ENCODE results near the gene CARHSP1. TPM values are rescaled to one million over a fixed set of nuclear protein-coding genes. Genes with fewer than 3 reads are reported as not detected.
A peak's percentile ranks its signal among the peaks of the same experiment; 100 is the strongest.

CARHSP1 gene
- total and polyA plus RNA-seq, 7 donors = 32.1 to 154 (median 79.5) TPM

DNA sequence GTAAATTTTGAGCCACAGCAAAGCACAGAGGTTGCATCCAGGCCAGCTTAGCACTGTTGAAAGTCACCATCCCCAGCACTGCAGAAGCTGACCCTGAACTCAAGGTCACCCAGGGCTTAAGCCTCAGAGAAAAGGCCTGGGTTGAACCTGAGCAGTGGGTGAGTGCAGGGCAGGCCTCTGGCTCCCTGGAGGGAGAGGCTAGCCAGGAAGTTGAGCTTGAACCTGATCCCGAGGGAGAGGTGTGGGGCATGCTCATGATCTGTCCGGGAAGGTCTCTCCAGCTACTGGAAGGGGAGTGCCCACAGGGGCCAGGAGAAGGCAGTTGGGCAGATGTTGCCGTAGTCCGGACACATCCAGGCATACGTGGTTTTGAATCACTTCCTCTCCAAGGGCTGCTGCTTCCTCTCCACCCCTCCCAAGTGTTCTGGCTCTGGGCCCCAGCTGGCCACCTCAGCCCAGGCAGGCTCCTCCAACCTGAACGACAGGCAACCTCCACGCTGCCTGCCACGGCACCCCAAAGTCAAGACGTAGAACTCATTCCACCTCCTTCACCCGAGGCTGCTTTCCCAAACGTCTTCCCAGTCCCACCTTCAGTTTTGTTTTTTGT is 18.4 kb downstream of the CARHSP1 start:
- Histone ChIP-seq H3K4me3 (no peak overlapping the region), H3K36me3 (peaks cover 0 to 49% (median 4%) of the 10 kb centered on the region in 4 donors), H3K4me1 (no peaks in the 10 kb centered on the region), H3K27ac (peak overlapping the region in 3 of 4 donors; percentile 5 to 23 (median 18)), H3K27me3 (no peaks in the 10 kb centered on the region), H3K9me3 (no peaks in the 10 kb centered on the region)
- 44 to 62% methylated on average over 11 of the region's 11 CpGs for WGBS, 2 donors
- intact Hi-C loops (cut with DNase I) = no loop called here
- DNase-seq = peak; percentile 76
- TF ChIP-seq POLR2A (IDR thresholded peaks at IDR 0.05) (no peak), POLR2AphosphoS5 (IDR thresholded peaks at IDR 0.05) (peak in 3 of 4 donors; percentile 31 to 52 (median 48))

DNA sequence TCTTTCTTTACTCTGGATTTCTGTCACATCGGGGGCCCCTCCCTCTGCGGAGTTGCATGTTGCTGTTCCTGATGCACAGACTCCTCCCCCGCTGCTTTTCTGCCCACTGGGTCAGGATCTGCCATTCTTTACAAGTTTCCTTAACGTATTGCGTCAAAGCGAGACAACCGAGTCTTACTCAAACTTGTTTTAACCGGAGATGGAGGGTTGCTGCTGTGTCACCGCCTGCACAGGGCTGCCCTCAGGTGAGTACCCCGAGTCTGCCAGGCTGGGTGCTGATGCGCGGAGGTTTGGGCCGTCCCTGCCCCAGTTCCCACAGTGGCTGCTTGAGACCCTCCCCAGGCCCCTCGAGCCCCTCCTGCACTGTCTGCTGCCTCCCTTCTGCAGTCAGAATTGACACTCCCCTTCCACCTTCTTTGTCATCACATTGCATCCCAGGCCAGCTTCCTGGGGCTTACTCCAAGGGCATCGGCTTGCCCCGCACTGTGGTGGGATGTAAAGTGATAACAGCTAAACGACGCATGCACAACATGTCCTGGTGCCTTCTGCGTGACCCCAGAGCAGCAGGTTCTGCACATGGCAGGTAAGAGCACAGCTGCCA is 19.3 kb downstream of the CARHSP1 start:
- WGBS, 2 donors = 86 to 89% methylated on average over 19 of the region's 19 CpGs

DNA sequence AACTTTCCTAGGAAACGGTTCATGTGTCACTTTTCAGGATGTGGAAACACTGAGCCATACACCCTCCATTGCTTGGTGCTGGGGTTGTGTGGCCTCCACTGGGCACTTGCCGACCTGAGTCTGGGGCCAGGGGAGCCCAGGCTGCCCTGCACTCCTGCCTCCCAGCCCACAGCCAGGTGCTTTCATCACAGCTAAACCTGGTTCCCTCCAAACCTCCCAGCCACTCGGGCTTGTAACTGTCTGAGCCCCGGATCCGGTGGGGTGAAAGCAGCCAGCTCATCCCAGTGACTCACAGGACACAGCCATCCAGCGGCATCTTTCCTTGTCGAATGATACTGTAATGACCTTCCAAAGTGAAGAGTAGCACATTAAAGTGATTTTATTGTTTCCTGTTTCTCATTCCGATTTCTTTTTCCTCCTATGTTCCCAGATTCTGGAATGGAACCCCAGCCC is 19.8 kb downstream of the CARHSP1 start:
- Histone ChIP-seq H3K36me3 (peaks cover 0 to 38% (median 4%) of the 10 kb centered on the region in 4 donors), H3K27ac (peak overlapping the region in 2 of 4 donors; percentile 22 to 23), H3K4me1 (no peaks in the 10 kb centered on the region), H3K27me3 (no peaks in the 10 kb centered on the region), H3K4me3 (no peak overlapping the region), H3K9me3 (no peaks in the 10 kb centered on the region)
- TF ChIP-seq EP300 (IDR thresholded peaks at IDR 0.05) (no peak), POLR2A (IDR thresholded peaks at IDR 0.05) (no peak), POLR2AphosphoS5 (IDR thresholded peaks at IDR 0.05) (no peak)
- TF ChIP-seq, protein P1, sequence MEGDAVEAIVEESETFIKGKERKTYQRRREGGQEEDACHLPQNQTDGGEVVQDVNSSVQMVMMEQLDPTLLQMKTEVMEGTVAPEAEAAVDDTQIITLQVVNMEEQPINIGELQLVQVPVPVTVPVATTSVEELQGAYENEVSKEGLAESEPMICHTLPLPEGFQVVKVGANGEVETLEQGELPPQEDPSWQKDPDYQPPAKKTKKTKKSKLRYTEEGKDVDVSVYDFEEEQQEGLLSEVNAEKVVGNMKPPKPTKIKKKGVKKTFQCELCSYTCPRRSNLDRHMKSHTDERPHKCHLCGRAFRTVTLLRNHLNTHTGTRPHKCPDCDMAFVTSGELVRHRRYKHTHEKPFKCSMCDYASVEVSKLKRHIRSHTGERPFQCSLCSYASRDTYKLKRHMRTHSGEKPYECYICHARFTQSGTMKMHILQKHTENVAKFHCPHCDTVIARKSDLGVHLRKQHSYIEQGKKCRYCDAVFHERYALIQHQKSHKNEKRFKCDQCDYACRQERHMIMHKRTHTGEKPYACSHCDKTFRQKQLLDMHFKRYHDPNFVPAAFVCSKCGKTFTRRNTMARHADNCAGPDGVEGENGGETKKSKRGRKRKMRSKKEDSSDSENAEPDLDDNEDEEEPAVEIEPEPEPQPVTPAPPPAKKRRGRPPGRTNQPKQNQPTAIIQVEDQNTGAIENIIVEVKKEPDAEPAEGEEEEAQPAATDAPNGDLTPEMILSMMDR (IDR thresholded peaks at IDR 0.05) = no peak
- peak; percentile 63 for DNase-seq
- 76 to 81% methylated on average over 8 of the region's 8 CpGs for WGBS, 2 donors
- intact Hi-C loops (cut with DNase I) = no loop called here

More for the DNA sequence above, 19.3 kb downstream of the CARHSP1 start:
- intact Hi-C loops (cut with DNase I) = no loop called here
- no peaks in the 10 kb centered on the region for H3K27me3 ChIP-seq
- H3K4me3 ChIP-seq = no peak overlapping the region
- peaks cover 0 to 41% (median 4%) of the 10 kb centered on the region in 4 donors for H3K36me3 ChIP-seq
- DNase-seq = no peak
- no peaks in the 10 kb centered on the region for H3K9me3 ChIP-seq
- H3K27ac ChIP-seq = peak overlapping the region in 3 of 4 donors; percentile 5 to 23 (median 18)
- TF ChIP-seq POLR2AphosphoS5 (IDR thresholded peaks at IDR 0.05) (no peak), EP300 (IDR thresholded peaks at IDR 0.05) (no peak), POLR2A (IDR thresholded peaks at IDR 0.05) (no peak)
- TF ChIP-seq, protein P1 (IDR thresholded peaks at IDR 0.05) = no peak
- no peaks in the 10 kb centered on the region for H3K4me1 ChIP-seq

DNA sequence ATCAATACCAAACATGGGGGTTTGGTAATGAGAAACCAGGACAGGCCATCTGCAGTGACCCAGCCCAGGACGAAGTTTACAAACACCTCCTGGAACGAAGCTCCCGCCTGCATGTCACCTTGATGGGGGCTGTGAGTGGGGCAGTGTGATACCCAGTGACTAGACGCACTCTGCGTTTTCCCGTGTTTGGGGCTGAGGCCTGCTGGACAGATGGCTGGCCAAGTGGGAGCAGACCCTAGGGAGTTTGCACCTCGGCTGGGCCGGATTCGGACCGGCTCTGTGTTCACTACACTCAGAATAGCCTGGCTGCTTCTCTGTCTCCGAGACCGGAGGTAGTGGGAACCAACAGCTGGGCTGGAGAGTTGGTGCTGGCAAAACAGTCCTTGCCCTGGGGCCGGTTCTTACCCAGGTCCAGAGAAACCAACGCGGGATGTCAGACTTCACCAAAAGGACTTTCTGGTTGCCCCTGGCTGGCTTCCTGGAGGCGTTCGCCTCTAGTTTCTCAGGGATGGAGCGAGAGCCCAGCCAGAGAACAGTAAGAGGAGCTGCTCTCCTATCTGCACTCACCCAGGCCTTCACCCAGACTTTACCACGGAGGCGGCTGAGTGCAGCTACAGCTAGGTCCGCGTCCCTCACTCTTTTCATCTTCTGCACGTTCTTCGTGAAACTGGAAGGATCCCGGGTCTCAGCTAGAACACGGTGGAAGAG is 20.4 kb downstream of the CARHSP1 start:
- Histone ChIP-seq H3K4me1 (no peaks in the 10 kb centered on the region), H3K9me3 (no peaks in the 10 kb centered on the region), H3K27me3 (no peaks in the 10 kb centered on the region), H3K4me3 (no peak overlapping the region), H3K36me3 (peaks cover 0 to 38% (median 4%) of the 10 kb centered on the region in 4 donors), H3K27ac (no peak overlapping the region)
- intact Hi-C loops (cut with DNase I) = no loop called here
- TF ChIP-seq, protein P1 (IDR thresholded peaks at IDR 0.05) = no peak
- peak; percentile 65 for DNase-seq
- 91 to 93% methylated on average over 26 of the region's 26 CpGs for WGBS, 2 donors

DNA sequence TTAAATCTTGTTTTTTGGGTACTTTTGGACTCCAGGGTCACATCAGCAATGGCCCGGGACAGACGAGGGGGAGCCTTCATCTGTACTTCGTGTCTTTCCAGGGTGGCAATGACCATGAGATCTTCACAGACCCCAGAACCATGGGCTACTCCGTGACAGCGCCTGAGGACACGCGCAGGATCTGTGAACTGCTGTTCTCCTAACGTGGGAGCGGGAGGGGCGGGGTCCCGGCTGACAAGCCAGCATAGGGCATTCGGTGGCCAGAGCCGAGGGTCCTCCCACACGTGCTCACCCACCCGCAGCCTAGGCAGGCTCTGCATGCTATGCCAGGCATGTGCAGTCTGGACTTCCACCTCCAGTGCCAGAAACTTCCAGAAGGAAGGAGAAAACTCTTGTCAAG is 21.2 kb downstream of the CARHSP1 start:
- WGBS, 2 donors = 91 to 94% methylated on average over 15 of the region's 15 CpGs
- Histone ChIP-seq H3K4me3 (no peak overlapping the region), H3K4me1 (no peaks in the 10 kb centered on the region), H3K27ac (no peak overlapping the region), H3K9me3 (no peaks in the 10 kb centered on the region), H3K27me3 (no peaks in the 10 kb centered on the region), H3K36me3 (peaks cover 0 to 38% (median 4%) of the 10 kb centered on the region in 4 donors)
- no peak for DNase-seq
- intact Hi-C loops (cut with DNase I) = no loop called here
- TF ChIP-seq EP300 (IDR thresholded peaks at IDR 0.05) = no peak
- TF ChIP-seq, protein P1 (IDR thresholded peaks at IDR 0.05) = no peak
- no peak for TF ChIP-seq POLR2A (IDR thresholded peaks at IDR 0.05)
- TF ChIP-seq POLR2AphosphoS5 (IDR thresholded peaks at IDR 0.05) = no peak
